ENCODE data around the gene KIF26B. TPM values are rescaled to one million over a fixed set of nuclear protein-coding genes. Genes with fewer than 3 reads are reported as not detected.

The KIF26B gene
- total and polyA plus RNA-seq, 2 experiments from 2014 or later = 2.5 to 8.0 TPM

DNA sequence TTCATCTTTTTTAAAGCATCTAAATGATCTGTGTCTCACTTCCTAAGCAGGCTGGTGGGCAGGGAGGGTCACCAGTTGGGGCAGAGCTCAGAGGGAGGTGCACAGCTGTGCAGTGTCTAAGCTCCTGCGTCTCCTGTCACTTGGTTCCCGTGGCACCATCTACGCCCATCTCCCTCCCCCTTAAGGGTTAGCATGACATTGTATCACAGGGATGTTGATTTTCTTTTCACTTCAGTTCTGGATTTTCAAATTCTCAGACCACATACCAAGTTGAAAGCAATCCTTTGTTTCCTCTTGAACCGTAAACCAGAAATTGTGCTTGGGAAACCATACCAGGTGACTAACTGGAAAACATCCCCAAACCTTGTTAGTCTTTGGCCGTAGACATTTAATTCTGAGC is 187.0 kb downstream of the KIF26B start:
- in situ Hi-C loops (cut with MboI) = no loop called here
- no peaks in the 10 kb centered on the region for H3K79me2 ChIP-seq (ENCODE audit: insufficient read depth)
- no peak overlapping the region for H3K4me3 ChIP-seq
- H3K36me3 ChIP-seq (ENCODE audit: low read depth) = no peaks in the 10 kb centered on the region
- H2AFZ ChIP-seq = no peak overlapping the region
- no peak overlapping the region for H3K4me2 ChIP-seq (ENCODE audit: unreplicated experiment)
- no peak overlapping the region for H3K9ac ChIP-seq
- H3K4me1 ChIP-seq (ENCODE audit: insufficient read depth) = no peaks in the 10 kb centered on the region
- no peaks in the 10 kb centered on the region for H4K20me1 ChIP-seq (ENCODE audit: insufficient read depth)
- no peaks in the 10 kb centered on the region for H3K27me3 ChIP-seq (replicated peaks; ENCODE audit: insufficient read depth)
- no peak for DNase-seq
- H3F3A ChIP-seq (ENCODE audit: insufficient read depth) = peaks cover 7% of the 10 kb centered on the region; the same call in 1 of the 2 replicates
- no peaks in the 10 kb centered on the region for H3K9me3 ChIP-seq (ENCODE audit: low read depth)
- H3K9me2 ChIP-seq (ENCODE audit: insufficient read depth) = no peaks in the 10 kb centered on the region
- no peak for TF ChIP-seq EZH2phosphoT487 (IDR thresholded peaks at IDR 0.05; ENCODE audit: insufficient read depth, low read depth)
- H3K27ac ChIP-seq = no peak overlapping the region
- 68 to 78% methylated on average over 5 of the region's 5 CpGs for WGBS, 2 experiments (ENCODE audit: low coverage in 1 of 2, low lambda C conversion rate in 2 of 2, missing lambda C conversion rate in 2 of 2)

DNA sequence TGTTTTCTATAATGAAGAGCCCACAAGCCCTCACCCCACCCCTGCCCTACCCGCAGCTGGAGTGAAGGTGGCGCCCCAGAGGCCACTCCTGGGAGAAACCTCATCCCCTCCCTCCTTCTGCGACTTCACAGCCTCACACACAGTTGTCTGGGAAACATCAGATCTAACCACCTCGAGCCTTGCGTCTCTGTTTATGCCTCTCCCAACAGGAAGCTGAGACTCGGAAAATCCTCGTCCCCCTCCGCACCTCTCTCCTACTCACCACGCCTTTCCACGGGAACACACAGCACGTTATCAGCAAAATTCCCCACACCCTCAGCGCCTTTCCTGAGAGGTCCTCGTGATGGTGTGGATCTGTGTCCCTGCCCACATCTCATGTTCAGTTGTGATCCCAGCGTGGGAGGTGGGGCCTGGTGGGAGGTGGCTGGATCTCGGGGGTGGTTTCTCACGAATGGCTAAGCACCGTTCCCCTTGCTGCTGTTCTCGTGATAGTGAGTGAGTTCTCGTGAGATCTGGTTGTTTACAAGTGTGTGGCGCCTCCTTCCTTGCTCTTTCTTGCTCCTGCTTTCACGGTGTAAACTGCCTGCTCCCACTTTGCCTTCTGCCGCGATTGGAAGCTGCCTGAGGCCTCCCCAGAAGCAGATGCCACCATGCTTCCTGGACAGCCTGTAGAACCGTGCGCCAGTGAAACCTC is 190.6 kb downstream of the KIF26B start:
- no peaks in the 10 kb centered on the region for H3K9me3 ChIP-seq (ENCODE audit: low read depth)
- in situ Hi-C loops (cut with MboI) = no loop called here
- no peak overlapping the region for H3K9ac ChIP-seq
- H3K4me1 ChIP-seq (ENCODE audit: insufficient read depth) = no peaks in the 10 kb centered on the region
- DNase-seq = no peak
- no peaks in the 10 kb centered on the region for H3F3A ChIP-seq (ENCODE audit: insufficient read depth)
- H2AFZ ChIP-seq = no peak overlapping the region
- TF ChIP-seq EZH2 (IDR thresholded peaks at IDR 0.05; ENCODE audit: insufficient read depth, poor library complexity, severe bottlenecking) (no peak), EZH2phosphoT487 (IDR thresholded peaks at IDR 0.05; ENCODE audit: insufficient read depth, low read depth) (no peak)
- no peaks in the 10 kb centered on the region for H3K27me3 ChIP-seq (replicated peaks; ENCODE audit: insufficient read depth)
- H3K36me3 ChIP-seq (ENCODE audit: low read depth) = no peaks in the 10 kb centered on the region
- no peak overlapping the region for H3K27ac ChIP-seq
- no peaks in the 10 kb centered on the region for H4K20me1 ChIP-seq (ENCODE audit: insufficient read depth)
- no peak overlapping the region for H3K4me2 ChIP-seq (ENCODE audit: unreplicated experiment)
- H3K9me2 ChIP-seq (ENCODE audit: insufficient read depth) = no peaks in the 10 kb centered on the region
- H3K4me3 ChIP-seq = no peak overlapping the region
- no peaks in the 10 kb centered on the region for H3K79me2 ChIP-seq (ENCODE audit: insufficient read depth)
- 58 to 67% methylated on average over 22 to 25 of the region's 25 CpGs for WGBS, 2 experiments (ENCODE audit: low coverage in 1 of 2, low lambda C conversion rate in 2 of 2, missing lambda C conversion rate in 2 of 2)

- Histone ChIP-seq H4K20me1 (ENCODE audit: insufficient read depth) (no peaks in the 10 kb centered on the region), H2AFZ (no peak overlapping the region)
- TF ChIP-seq EZH2phosphoT487 (IDR thresholded peaks at IDR 0.05; ENCODE audit: insufficient read depth, low read depth) = no peak
- TF ChIP-seq EZH2 (IDR thresholded peaks at IDR 0.05; ENCODE audit: insufficient read depth, poor library complexity, severe bottlenecking) = no peak
Observed at GRCh38 chr1:245348626-245349025, 193.8 kb downstream of the KIF26B start.

GRCh38 chr1:245353411-245353810 is 198.6 kb downstream of the KIF26B start:
- Histone ChIP-seq H3F3A (ENCODE audit: insufficient read depth) (no peaks in the 10 kb centered on the region), H3K27me3 (replicated peaks; ENCODE audit: insufficient read depth) (no peaks in the 10 kb centered on the region), H4K20me1 (ENCODE audit: insufficient read depth) (no peaks in the 10 kb centered on the region), H3K79me2 (ENCODE audit: insufficient read depth) (no peaks in the 10 kb centered on the region), H3K9me2 (ENCODE audit: insufficient read depth) (no peaks in the 10 kb centered on the region), H3K4me3 (no peak overlapping the region), H3K4me1 (ENCODE audit: insufficient read depth) (no peaks in the 10 kb centered on the region), H3K4me2 (ENCODE audit: unreplicated experiment) (no peak overlapping the region), H3K9ac (no peak overlapping the region), H2AFZ (no peak overlapping the region), H3K36me3 (ENCODE audit: low read depth) (no peaks in the 10 kb centered on the region), H3K27ac (no peak overlapping the region), H3K9me3 (ENCODE audit: low read depth) (no peaks in the 10 kb centered on the region)
- no peak for TF ChIP-seq EZH2phosphoT487 (IDR thresholded peaks at IDR 0.05; ENCODE audit: insufficient read depth, low read depth)
- no peak for TF ChIP-seq EZH2 (IDR thresholded peaks at IDR 0.05; ENCODE audit: insufficient read depth, poor library complexity, severe bottlenecking)
- in situ Hi-C loops (cut with MboI) = no loop called here
- WGBS, 2 experiments (ENCODE audit: low coverage in 1 of 2, low lambda C conversion rate in 2 of 2, missing lambda C conversion rate in 2 of 2) = 76 to 82% methylated on average over 7 of the region's 7 CpGs
- no peak for DNase-seq

More at GRCh38 chr1:245348626-245349025, 193.8 kb downstream of the KIF26B start:
- H3K27me3 ChIP-seq (replicated peaks; ENCODE audit: insufficient read depth) = no peaks in the 10 kb centered on the region
- H3K4me3 ChIP-seq = no peak overlapping the region
- H3K9me3 ChIP-seq (ENCODE audit: low read depth) = no peaks in the 10 kb centered on the region
- H3K4me2 ChIP-seq (ENCODE audit: unreplicated experiment) = no peak overlapping the region
- in situ Hi-C loops (cut with MboI) = no loop called here
- WGBS, 2 experiments (ENCODE audit: low coverage in 1 of 2, low lambda C conversion rate in 2 of 2, missing lambda C conversion rate in 2 of 2) = 66 to 68% methylated on average over 9 of the region's 9 CpGs
- H3K27ac ChIP-seq = no peak overlapping the region
- H3K9me2 ChIP-seq (ENCODE audit: insufficient read depth) = no peaks in the 10 kb centered on the region
- H3K9ac ChIP-seq = no peak overlapping the region
- no peaks in the 10 kb centered on the region for H3K36me3 ChIP-seq (ENCODE audit: low read depth)
- H3K4me1 ChIP-seq (ENCODE audit: insufficient read depth) = no peaks in the 10 kb centered on the region
- DNase-seq = no peak
- no peaks in the 10 kb centered on the region for H3F3A ChIP-seq (ENCODE audit: insufficient read depth)
- no peaks in the 10 kb centered on the region for H3K79me2 ChIP-seq (ENCODE audit: insufficient read depth)

Data from GM23248 (cell line).